Stimulated activated CD8-positive, alpha-beta memory T cell treated with anti-CD3 and anti-CD28 coated beads, Interleukin-2, amount 100 ng/mL, for 48 hours (primary cell): ENCODE measurements around the gene MALRD1.
"Not testable (repeated sequence)": the region's sequence is repeated elsewhere in the genome, so short reads cannot be mapped to it uniquely, and the experiment has no call there.

Experiments used
- DNase-seq, 2 donors: peaks; one replicate each; pipeline ENCODE4 v3.0.0-alpha.2; 2020; ENCODE audit warnings: low read depth in 2 of 2

The MALRD1 gene

DNA sequence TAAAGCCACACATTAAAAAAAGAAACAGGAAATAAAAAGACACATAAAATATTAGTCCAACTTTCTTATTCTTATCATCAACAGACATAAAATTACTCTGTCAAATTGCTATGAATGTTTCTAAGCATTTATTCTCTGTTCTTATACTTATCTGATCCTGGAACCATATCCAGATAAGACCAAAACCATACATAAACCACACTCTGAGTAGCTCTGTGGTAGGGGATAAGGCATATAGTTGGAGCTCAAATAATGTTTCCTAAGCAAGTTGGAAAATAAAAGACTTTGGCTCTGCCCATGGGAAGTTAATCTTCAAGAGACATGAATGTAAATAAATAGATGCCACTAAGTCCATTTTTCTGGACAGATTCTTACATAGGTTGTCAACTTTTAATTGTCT is 664.6 kb downstream of the MALRD1 start:
- DNase-seq, result no peak

DNA sequence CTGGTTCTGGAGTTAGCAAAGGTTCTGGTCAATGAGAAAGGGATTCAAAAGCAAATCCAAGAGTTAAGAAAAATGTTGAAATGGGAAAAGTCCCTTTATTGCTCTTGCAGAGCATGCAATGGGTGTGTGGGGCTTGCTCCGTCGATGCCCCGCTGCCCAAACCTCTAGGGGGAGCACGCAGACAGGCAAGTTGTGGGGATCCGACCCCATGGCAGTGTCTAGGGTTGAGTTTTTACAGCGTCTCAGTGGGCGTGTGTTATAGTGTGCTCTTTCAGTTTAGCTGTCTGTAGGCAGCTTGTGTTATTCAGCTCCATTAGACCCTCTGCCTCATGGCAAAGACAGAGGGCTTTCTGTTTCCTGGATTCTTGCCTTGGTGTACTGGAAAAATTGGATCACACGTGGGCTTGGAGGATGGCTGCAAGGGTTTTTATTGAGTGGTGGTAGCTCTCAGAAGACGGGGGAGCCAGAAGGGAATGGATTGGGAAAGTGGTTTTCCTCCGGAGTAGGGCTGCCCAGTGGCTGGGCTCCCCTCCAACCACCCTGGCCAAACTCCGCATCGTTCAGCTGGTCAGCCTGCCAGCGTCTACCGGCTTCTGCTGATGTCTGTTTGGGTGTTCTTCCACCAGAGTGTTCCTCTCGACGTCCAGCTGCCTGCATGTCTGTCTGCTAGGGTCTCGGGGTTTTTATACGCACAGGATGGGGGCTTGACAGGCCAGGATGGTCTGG is 665.4 kb downstream of the MALRD1 start:
- no peak for DNase-seq

DNA sequence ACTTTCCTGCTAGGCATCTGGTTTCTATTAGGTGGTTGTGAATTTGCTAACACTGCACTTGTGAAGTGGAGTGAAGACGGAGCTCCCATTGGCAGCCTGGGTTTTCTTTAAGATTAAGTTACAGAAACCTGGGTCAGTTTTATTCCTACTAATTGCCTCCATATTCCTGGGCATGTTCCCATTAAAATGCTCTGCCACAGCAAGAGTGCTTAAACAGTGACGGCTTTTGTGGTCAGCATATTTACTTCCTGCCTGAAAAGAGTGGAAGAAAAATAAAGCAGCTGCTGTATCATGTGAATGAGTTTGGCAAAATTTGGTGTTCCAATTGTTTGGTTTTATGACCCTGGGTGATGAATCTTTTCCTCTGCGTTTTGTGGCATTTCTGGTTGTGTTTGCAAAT is 670.7 kb downstream of the MALRD1 start:
- DNase-seq, result no peak

DNA sequence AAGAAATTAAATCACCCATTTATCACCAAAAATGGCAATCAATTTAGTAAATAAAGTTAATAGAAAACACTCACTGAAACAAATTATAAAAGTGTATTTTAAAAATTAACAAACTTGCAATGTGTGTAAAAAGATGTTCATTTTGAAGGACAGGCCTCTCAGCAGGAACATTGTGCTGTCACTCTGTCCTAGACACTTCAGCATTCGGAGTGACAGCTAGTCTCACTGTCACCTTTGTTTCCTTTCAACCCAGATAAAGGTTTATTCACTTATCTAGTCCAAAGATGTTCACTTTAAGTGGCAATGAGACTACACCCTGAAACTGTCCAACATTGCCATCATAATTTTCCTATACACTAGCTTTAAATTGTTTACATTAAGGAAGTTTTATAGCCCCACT is 675.7 kb downstream of the MALRD1 start:
- no peak for DNase-seq

DNA sequence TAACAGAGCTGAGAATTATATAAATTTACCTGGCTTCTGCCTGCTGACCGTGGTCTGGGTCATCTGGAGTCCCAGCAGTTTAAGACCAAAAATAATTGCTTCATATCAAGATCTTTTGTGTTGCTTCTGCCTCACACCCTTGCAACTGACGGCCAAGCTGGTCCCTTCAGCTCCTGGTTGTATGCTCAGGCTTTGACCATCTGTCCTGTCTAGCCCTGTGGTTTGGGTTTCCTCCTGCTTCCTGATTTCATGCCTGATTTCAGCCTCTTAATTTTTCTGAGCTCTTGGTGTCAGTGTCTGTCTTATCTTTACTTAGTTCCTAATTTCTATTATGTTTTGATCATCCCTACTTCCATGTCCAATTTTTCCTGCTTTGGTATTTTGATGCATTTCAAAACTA is 679.8 kb downstream of the MALRD1 start:
- no peak for DNase-seq

DNA sequence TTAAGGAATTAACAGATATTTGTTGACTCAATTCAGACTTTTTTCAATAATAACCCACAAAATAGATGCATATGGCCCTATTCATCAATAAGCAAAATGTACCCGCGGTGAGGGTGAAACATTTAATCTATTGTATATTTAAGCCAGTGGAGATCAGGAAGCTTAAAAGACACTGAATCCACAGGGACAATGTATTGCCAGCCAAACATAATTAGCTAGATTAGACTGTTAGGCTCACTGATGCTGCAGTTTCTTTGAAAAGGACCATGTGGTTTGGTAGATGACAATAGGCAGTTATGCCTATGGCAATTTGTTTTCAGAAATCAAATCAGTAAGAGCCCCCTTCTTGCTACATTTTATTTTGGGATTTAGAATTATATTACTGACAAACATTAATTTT is 680.4 kb downstream of the MALRD1 start:
- no peak for DNase-seq

DNA sequence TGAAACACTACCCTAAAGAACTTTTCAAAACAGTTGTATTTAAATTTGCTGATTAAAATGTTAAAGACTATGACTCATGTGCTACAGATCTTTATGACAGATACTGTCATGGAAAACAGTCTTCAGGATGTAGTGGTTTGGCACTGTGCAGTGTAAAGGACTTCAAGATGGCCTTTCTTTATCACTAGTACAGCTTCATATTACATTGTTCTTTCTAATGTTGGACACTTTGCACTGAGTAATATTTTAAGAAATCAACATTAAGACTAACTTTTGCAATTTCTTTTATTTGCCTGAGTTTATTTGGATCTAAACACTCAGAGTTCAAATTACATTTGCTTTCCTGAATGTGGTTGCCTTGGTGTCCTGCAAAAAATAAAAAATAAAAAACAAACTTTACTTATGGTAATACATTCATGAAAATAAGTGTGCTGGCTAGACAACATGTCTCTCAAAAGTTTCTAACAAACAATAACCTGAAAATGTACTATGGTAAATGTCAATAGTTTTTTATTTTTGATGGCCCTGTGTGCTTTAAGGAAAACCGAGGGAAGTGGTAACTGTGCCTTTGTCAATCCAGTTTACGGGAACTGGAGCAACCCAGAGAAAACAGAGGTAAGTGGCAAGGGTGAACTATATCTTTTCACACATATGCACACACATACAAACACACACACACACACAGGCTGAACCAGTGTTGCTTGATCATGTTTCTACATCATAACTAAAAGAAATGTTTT is 681.7 kb downstream of the MALRD1 start:
- DNase-seq, result no peak

DNA sequence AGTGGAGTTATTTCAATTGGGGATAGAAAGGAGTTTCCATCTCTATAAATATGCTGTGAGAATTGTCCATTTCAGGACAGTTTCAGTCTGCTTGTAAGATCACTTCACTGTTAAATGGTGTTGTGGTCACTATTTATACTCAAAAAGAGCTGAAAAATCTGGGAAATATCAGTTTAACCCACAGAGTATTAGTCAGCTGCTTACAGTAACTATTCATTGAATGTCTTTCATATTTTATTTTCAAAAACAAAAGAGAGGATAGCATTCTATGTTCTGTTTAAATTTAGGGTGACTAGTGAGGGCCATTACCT is 682.3 kb downstream of the MALRD1 start:
- DNase-seq, result no peak

DNA sequence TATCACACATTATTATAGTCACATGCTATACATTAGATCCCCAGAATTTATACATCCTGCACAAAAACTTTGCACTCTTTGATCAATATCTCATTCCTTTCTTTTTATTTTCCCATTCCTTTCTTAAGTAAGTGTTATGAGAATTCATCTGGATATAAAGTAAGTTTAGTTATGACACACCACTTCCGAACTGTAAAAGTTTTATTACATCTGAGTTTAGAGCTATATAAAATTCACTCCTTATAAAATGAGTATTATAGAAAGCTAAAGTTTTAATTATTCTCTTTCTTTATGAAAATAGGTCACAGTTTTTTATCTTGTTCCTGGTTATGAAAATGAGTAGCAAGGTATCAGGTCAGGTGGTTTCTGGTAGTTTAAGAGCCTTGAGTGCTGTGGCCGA is 683.0 kb downstream of the MALRD1 start:
- DNase-seq, result no peak

DNA sequence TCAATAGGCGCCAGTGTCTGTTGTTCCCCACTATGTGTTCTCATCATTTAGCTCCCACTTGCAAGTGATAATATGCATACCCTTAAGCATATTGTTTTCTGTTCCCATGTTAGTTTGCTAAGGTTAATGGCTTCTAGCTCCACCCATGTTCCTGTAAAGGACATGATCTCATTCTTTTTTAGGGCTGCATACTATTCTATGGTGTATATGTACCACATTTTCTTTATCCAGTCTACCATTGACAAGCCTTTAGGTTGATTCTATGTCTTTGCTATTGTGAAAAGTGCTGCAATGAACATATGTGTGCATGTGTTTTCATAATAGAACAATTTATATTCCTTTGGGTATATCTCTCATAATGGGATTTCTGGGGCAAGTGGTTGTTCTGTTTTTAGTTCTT is 689.8 kb downstream of the MALRD1 start:
- no peak for DNase-seq

DNA sequence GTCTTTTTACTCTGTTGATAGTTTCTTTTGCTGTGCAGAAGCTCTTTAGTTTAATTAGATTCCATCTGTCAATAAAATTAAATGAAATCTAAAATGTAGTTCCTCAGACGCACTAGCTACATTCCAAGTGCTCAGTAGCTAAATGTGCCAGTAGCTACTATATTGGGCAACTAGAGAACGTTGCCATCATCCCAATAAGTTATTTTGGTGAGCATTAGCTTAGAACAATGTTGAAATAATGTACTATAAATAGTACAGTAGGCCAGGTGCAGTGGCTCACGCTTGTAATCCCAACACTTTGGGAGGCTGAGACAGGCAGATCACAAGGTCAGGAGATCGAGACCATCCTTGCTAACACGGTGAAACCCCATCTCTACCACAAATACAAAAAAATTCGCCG is 690.6 kb downstream of the MALRD1 start:
- not testable (repeated sequence) for DNase-seq

DNA sequence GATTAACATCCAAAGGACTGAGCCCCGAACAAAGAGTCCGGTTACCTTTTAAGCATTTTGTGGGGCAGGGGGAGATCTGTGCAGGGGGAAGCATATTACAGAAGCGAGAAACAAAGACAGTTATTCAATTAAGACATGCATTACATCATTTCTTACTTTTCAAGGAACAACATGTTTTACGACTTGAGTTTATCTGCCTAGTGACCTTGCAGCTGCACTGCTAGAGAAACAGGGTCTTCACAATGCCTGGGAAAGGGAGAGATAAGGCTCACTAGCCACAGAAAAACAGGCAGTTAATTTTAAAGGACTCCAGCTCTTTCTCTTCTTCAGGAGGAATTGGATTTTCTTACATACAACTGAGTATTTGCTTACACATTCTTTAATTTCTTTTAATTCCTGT is 693.5 kb downstream of the MALRD1 start:
- DNase-seq, result not testable (repeated sequence)

DNA sequence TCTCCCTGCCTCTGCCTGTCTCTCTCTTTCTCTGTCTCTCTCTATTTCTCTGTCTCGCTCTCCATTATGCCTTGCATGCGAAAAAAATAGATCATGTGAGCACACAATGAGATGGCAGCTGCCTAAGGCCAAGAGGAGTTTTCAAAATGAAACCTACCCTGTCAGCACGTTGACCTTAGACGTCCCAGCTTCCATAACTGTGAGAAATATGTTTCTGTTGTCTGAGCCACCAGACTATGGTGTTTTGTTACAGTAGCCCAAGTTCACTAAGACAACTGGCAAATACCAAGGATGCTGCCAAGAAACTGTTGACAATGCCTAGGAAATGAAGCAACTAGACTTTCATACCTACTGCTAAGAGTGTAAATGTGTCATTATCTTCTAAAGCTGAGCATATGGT is 697.1 kb downstream of the MALRD1 start:
- no peak for DNase-seq

DNA sequence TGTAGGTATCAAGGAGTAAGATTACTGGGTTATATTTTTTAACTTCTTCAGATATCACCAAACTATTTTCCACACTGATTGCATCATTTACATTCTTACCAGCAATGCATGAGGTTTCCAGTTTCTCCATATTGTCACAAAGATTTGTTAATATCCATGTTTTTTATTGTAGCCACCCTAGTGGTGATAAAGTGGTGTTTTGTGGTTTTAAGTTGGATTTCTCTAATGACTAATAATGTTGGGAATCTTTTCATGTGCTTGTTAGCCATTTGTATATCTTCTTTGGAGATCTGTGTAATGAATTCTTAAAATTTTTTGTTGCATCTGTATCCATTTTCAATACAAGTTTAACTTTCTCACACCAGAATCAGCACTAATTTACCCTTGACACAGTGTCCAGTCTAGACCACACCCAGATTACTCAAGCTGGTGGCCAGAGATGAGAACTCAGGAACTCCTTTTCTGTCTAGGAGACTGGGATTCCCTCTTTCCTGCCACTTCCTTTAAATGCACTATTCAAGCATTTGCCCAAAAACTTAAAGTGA is 700.7 kb downstream of the MALRD1 start:
- DNase-seq, result no peak

DNA sequence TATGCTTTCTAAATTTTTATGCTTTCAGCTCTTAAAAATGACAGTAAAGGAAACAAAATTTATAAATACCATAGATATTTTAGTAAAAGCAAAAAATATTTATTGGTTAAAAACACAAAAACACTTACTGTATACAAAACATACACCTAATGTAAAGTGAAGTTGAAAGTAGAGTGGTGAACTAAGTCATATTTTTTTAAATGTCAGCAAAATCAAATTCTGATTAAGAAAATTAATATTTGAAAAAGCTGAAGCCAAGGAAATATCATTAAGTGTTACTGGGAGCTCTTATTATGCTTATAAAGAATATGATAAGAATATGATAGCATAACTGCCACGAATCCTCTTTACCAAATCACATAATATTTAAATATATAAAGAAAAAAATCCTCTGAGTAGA is 702.4 kb downstream of the MALRD1 start:
- DNase-seq, result no peak

DNA sequence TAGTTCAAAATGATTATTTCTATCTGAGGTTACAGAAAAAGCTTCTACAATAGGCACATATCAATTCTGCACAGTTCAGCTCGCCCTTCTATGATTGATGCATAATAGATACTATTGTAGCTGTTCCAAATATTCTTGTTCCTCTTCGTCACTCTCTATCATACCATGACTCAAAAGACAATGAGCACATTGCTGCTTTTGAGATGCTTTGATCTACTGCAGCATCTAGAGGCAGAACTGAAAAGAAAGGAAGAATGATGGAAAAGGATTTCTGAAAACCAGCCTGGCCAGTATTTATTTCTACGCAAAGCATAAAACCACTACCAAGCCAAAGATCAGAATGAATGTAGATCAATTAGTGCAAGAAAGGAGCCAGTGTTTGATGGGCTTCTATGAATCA is 708.3 kb downstream of the MALRD1 start:
- no peak for DNase-seq

DNA sequence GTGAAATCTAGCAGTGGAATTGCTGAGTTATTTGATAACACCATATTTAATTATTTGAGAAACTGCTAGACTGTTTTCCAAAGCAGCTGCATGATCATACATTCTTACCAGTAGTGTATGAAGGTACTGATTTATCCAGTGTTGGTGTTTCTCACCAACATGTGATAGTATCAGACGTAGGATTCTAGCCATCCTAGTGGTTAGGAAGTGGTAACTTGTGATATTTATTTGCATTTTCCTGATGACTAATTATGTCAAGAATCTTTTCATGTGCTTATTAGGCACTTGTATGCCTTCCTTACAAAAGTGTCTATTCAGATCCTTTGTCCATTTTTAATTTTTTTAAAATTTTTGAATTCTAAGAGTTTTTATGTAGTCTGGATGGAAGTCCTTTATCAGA is 713.4 kb downstream of the MALRD1 start:
- DNase-seq, result no peak

DNA sequence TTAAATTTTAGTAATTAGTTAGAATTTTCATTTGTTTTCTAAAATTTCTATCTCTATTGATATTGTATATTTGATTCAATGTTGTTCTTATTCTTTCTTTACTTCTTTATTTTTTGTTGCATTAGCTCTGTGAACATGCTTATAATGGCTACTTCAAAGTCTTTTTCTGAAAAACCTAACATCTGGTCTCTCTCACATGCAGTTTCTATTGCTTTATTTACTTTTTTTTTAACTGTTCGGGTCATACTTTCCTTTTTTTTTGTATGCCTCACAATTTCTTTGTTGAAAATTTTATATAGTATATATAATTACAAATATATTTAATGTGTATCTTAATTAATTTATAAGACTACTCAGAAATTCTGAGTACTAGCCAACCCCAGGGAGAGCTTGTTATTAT is 715.5 kb downstream of the MALRD1 start:
- no peak for DNase-seq

DNA sequence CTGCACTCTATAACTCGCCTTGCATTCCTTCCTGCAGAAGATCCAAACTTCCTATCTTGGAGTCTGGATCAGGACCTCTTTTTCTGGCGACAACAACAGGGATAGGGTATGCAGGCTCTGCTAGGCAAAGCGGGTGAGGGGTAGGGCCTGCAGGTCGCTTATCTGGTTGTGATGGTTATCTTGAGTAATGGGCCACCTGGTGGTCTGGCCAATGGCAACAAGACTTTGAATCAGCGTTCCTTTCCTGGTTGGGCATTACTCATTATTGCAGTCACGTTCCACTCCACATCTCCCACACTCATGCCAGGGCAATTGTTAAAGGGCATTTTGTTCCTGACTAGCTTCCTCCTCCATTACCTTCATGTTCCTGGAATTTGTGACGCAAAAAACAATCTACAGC is 719.3 kb downstream of the MALRD1 start:
- no peak for DNase-seq

DNA sequence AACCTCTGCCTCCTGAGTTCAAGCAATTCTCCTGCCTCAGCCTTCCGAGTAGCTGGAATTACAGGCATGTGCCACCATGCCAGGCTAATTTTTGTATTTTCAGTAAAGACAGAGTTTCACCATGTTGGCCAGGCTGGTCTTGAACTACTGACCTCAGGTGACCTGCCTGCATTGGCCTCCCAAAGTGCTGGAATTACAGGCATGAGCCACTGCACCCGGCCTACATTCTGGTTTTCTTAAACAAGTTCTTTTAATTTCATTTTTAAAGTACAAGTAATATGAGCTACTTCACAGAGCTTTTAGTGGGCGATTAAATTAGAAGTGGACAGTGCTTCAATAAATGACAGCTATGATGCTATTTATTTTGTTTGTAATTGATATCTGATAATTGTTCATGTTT is 721.2 kb downstream of the MALRD1 start:
- not testable (repeated sequence) for DNase-seq

DNA sequence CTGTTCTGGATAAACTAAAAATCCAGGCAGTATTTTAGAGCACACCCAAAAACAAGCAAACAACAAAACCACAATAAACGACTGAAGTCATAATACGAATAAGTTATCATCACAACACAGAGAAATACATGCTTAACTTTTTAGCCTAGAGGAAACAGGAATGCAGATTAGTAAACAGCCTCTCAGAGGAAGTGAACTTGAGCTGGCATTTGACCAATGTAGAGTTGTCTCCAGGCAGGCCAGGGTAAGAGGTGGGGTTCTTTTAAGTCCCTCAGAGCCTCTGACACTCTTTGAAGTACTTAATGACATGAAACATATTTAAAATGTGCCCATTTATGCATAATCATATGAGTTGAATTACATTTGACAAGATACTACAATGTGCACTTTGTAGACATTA is 724.4 kb downstream of the MALRD1 start:
- DNase-seq, result no peak

DNA sequence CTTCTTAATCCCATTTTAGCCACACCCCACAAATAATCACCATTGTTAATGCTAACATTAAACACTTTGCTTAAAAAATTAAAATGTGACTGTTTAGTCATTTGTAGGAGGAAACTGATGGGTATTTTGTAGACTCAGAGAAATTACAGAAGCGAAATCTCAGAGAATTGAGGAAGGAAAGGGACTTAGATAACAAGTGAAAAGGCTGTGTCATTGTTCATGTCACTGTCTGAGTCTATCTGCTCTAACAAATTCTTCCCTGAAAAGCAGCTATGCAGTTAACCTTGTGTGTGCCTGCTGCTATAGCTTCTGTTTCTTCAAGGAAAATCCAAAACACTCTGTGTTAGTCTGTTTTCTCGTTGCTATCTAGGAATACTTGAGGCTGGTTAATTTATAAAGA is 726.7 kb downstream of the MALRD1 start:
- DNase-seq, result no peak

DNA sequence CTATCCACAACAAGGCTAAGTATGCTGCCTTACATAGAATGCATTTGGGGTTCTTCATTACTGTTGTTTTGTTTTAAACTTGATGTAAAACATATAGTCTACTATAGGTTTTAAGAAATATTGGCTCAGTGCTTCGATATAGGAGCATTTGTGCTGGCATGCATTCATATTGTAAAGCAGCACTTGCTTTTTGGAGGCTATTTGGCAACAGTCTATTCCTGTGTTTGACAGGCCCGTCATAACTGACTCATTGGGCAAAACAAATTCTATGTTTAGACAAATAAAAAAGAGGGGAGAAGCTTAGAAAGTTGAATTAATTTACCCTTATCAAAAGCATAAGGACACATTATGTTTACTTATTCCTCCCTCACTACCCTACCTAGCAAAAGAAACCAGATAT is 729.2 kb downstream of the MALRD1 start:
- no peak for DNase-seq

DNA sequence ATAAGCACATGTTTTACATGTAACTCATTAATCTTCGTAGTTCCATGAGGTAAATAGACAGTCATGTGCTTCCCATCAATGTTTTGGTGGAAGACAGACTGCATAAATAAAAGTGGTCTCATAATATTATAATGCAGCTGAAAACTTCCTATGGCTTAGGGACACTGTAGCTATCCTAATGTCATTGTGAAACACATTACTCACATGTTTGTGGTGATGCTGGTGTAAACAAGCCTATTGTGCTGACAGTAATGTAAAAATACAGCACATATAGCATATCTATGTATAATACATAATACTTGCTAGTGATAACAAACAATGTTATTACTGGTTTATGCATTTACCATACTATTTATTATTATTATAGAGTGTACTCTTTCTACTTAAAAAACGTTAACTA is 730.4 kb downstream of the MALRD1 start:
- no peak for DNase-seq
